ENCODE measurements around the gene KCNIP1. TPM values are rescaled to one million over a fixed set of nuclear protein-coding genes. Genes with fewer than 3 reads are reported as not detected.

KCNIP1 gene
- total and polyA plus RNA-seq, 2 of the 8 experiments (the other 6 are each of a cell fraction or from before 2014, with no cell fraction given): 0.52 to 0.83 TPM

DNA sequence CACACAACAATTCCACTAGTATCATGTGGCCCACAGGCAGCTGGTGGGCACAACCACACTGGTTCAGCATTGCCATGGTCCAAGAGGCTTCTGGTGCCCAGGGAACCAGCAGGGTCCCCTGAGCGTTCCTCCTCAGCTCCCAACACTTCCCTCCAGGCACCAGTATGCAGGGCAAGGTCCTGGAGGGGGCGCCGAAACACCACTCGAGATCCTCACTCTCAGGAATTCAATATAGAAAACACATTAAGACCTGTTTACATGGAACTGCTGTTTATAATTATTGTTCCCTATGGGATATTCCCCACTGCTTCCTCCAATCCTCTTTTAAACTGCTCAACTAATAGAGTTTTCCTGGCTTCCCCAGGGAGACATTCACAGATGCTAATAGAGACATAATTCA lies 187.8 kb downstream of the KCNIP1 start:
- Histone ChIP-seq H2BK20ac (ENCODE audit: low read length) (0 out of 2 replicates have a peak overlapping the region, but pooled peaks have one; percentile 50), H3K79me2 (ENCODE audit: control insufficient read depth in 1 of 2, insufficient read depth in 2 of 2, low read length in 2 of 2) (no peaks in the 10 kb centered on the region), H2BK5ac (ENCODE audit: low read depth, low read length) (no peak overlapping the region), H4K20me1 (replicated peaks in 1 of 2; ENCODE audit: control insufficient read depth in 1 of 2, insufficient read depth in 2 of 2, low read length in 2 of 2) (no peaks in the 10 kb centered on the region), H3K36me3 (ENCODE audit: control insufficient read depth in 2 of 4, insufficient read depth in 4 of 4, low read length in 3 of 4) (no peaks in the 10 kb centered on the region), H3K9me3 (ENCODE audit: insufficient read depth in 2 of 2, low read depth in 1 of 2, low read length in 1 of 2) (no peaks in the 10 kb centered on the region), H4K8ac (ENCODE audit: extremely low read depth, insufficient read depth, low read length) (no peak overlapping the region), H3K23ac (ENCODE audit: insufficient read length) (no peak overlapping the region), H2BK15ac (ENCODE audit: low read length) (no peak overlapping the region), H3K27me3 (replicated peaks in 1 of 4; ENCODE audit: control insufficient read depth in 3 of 4, extremely low read depth in 1 of 4, insufficient read depth in 3 of 4, low read length in 3 of 4) (no peaks in the 10 kb centered on the region), H3K23me2 (ENCODE audit: low read depth, low read length) (no peaks in the 10 kb centered on the region), H2BK12ac (ENCODE audit: low read depth, low read length) (no peak overlapping the region; the same call in 1 of the 2 replicates), H3K27ac (ENCODE audit: low read depth, low read length) (no peak overlapping the region), H3K79me1 (ENCODE audit: low read depth, low read length) (no peaks in the 10 kb centered on the region), H4K5ac (ENCODE audit: insufficient read length, low read depth, low read length) (no peak overlapping the region), H2BK120ac (replicated peaks; ENCODE audit: low read depth, low read length) (no peak overlapping the region), H2AFZ (ENCODE audit: low read length) (no peak overlapping the region), H3K4ac (replicated peaks; ENCODE audit: insufficient read length, low read depth, low read length) (no peak overlapping the region), H3K4me2 (ENCODE audit: insufficient read depth in 1 of 2, low read depth in 2 of 2, low read length in 2 of 2) (no peak overlapping the region), H3K56ac (replicated peaks; ENCODE audit: insufficient read length, low read depth, low read length) (no peak overlapping the region), H4K91ac (replicated peaks; ENCODE audit: insufficient read length, low read length) (no peak overlapping the region), H3K4me3 (ENCODE audit: extremely low read depth in 1 of 4, insufficient read depth in 2 of 4, low read depth in 3 of 4, low read length in 4 of 4) (no peak overlapping the region), H3K9ac (replicated peaks in 1 of 4; ENCODE audit: extremely low read depth in 1 of 4, low read depth in 3 of 4, low read length in 3 of 4) (no peak overlapping the region), H3K18ac (ENCODE audit: extremely low read depth, low read length) (no peak overlapping the region), H2AK5ac (ENCODE audit: low read depth, low read length) (no peak overlapping the region), H3K14ac (ENCODE audit: insufficient read length) (no peak overlapping the region), H3K4me1 (replicated peaks in 1 of 4; ENCODE audit: control insufficient read depth in 3 of 4, insufficient read depth in 4 of 4, low read length in 3 of 4) (no peaks in the 10 kb centered on the region)
- DNase-seq (ENCODE audit: low read depth in 1 of 2, low spot score in 2 of 2): peak in 1 of 2 experiments; percentile 75
- FAIRE-seq: peak; percentile 72
- CTCF ChIA-PET (ENCODE audit: partially characterized antibody): interaction anchor here (0.6 to 7.9 kb wide), 29 partner anchors 9 to 300 kb away, joined by 3 to 99 read pairs (median 5); no protein-coding TSS in a partner anchor
- POLR2A ChIA-PET (ENCODE audit: partially characterized antibody): interaction anchor here (0.5 to 1.6 kb wide), 3 partner anchors 53 to 723 kb away, joined by 3 to 4 read pairs (median 4); no protein-coding TSS in a partner anchor
- TF ChIP-seq SUZ12 (IDR thresholded peaks at IDR 0.05; ENCODE audit: low read length) (no peak), CTCF (IDR thresholded peaks at IDR 0.05; ENCODE audit: control extremely low read depth in 1 of 3, insufficient read depth in 1 of 3, low read depth in 1 of 3, low read length in 3 of 3) (peak; percentile 76 to 82 (median 77)), RAD21 (IDR thresholded peaks at IDR 0.05 in 1 of 2, conservative IDR thresholded peaks at IDR 0.05 in 1 of 2; ENCODE audit: low read depth in 2 of 2, low read length in 2 of 2) (peak; percentile 88 to 91), GTF2F1 (IDR thresholded peaks at IDR 0.05; ENCODE audit: borderline replicate concordance, low read depth, low read length) (no peak), TEAD4 (IDR thresholded peaks at IDR 0.05; ENCODE audit: low read depth, low read length) (0 out of 2 replicates have a peak, but pooled peaks have one; percentile 37)
- WGBS, 2 experiments (ENCODE audit: extremely low coverage in 1 of 2, insufficient coverage in 1 of 2, insufficient read length in 1 of 2, insufficient replicate concordance in 2 of 2, low coverage in 1 of 2, low lambda C conversion rate in 2 of 2, missing lambda C conversion rate in 1 of 2): 37% methylated on average over 4 of the region's 4 CpGs; no CpG with 5 or more reads in 1 of the 2 experiments

Data from H1 (cell line).